Activated CD4-positive, alpha-beta T cell treated with anti-CD3 and anti-CD28 coated beads, Interleukin-2, Interleukin-6, amounts not matched to agents 100 ng/mL and 50 ng/mL, durations not matched to agents 16 hours and 8 hours (primary cell): ENCODE results near the gene COMMD10.

ENCODE experiments used
- DNase-seq: peaks from one replicate; pipeline ENCODE4 v3.0.0-alpha.2; 2020

COMMD10 gene

DNA sequence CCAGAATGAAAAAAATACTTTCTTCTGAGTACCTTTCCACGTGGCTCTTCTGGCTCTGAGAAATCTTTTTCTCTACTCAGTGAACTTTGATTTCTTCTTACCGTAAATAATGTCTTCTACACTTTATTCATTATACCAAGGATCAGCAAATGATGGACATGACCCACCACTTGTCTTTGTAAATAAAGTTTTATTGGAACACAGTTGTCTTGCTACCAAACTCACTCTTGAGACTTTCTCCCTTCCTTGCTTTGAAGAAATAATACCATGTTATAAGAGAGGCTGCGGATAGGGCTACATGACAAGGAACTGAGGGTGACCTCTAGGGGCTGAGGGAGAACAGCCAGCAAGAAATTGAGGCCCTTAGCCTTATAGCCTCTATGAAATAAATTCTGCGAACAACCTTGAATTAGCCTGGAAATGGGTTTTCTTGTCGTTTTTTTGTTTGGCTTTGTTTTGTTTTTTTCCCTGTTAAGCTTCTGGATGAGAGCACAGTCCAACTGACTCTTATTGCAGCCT lies 212.5 kb downstream of the COMMD10 start:
- no peak for DNase-seq

GRCh38 chr5:116299746-116300640 lies 215.2 kb downstream of the COMMD10 start:
- no peak for DNase-seq

GRCh38 chr5:116301110-116301509 lies 216.3 kb downstream of the COMMD10 start:
- no peak for DNase-seq

GRCh38 chr5:116303340-116303739 lies 218.5 kb downstream of the COMMD10 start:
- no peak for DNase-seq

DNA sequence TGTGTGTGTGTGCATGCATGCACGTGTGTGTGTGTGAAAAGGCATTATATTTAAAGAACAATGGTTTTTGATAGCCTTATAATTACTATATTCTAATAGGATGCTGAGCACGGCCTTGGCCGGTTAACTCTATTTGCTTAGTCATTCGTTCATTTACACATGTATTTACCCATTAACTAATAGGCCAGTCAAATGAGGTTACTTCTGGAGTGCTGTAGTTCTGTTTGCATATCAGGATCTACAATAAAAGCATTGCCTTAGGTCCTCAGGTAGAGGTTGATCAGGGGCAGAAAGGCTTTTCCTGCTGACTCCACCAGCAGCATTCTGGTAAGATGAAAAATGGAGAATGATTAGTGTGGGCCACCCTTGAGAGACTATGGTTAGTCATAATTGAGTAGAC lies 219.0 kb downstream of the COMMD10 start:
- no peak for DNase-seq

DNA sequence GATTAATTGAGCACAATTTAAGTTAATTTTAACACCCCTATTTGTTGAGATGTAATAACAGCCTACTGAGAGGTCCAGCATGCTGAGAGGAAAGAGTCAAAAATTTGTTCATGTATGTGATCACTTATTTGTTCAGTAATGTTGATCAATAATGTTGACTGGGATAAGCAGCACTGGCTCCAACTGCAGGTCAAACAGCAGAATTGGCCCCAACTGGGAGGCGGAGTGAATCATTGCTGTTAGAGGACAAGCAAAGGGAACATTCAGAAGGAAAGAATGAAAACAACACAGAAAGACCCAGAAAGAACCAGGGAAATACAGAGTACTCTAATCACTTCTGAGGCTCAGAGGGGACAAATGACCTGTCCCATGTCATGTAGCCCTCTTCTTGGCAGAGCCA lies 221.1 kb downstream of the COMMD10 start:
- DNase-seq: no peak

DNA sequence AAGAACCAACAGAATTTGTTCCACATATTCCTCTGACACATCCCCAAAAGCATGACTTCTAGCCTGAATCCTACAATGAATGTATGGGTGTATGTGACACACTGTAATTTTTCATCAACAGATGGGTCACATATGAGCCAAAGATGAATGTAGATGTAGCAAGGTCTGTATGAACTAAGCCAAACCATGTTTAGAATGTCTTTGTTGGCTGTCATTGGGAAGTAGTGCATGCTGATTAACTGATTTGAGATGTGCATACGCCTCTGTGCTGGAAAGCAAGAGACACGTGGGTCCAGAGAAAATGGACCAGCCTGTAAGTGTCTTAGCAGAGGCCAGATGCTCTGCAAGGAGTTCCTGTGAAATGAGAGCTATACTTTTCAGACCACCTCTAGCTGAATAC lies 222.0 kb downstream of the COMMD10 start:
- DNase-seq: no peak

DNA sequence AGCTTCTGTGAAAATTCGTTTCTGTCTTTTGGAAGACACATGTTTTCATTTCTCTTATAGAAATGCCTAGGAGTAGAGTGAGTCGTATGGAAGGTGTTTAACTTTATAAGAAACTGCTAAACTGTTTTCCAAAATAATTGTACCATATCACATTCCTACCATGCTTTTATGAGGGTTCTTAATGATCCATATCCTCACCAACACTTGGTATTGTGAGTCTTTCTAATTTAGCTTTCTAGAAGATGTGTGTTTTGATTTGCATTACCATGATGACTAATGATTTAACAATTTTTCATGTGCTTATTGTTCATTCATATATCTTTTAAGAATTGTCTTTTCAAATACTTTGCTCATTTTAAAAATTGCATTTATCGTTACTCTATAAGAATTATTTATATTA lies 223.6 kb downstream of the COMMD10 start:
- no peak for DNase-seq

DNA sequence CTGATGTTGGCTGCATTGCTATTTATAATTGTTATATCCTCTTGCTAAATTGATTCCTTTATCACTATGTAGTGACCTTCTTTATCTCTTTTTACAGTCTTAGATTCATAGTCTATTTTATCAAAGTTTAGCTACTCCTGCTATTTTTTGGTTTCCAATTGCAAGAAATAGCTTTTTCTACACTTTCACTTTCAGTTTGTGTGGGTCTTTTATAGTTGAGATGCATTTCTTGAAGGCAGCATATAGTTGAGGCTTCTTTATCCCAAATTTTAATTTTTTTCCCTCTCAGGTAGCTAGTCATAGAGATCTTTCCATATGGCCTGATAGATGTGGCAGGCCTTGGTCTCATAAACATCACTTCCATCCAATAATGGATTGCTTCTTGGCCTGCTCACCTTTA lies 228.5 kb downstream of the COMMD10 start:
- DNase-seq: no peak

- peak; percentile 2 for DNase-seq
Observed at GRCh38 chr5:116315531-116315930, 230.7 kb downstream of the COMMD10 start.

DNA sequence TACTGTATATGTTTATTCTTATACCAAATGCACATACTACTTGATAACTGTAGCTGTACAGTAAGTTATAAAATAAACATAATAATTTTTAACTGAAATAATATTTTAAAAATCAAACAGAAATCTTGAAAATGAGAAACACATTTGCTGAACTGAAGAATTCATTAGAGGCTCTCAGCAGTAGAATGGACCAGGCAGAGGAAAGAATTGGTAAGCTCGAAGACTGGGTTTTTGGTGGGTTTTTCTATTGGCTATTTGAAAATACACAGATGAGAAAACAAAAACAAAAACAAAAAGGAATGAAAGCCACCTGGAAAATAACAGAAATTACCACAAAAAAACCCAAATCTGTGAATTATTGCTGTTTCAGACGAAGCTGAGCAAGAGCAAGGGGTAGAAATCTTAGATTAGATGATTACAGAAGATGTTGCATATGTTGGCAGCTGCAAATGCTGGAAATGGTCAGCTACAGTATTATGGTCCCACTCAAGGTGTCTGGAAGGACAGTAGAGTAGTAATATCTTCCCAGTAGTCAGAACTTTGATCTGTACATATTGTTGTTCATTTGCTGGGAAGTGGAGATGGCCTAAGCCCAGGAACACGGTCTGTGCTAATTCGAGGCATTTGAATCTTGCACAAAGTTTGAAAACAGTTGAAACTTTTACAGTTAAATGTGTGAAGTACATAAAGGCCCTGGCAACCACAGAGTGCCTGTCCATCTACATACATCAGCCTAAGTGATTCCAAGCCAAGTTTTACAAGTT lies 233.4 kb downstream of the COMMD10 start:
- DNase-seq: no peak

- DNase-seq: no peak
Observed at GRCh38 chr5:116320486-116320885, 235.7 kb downstream of the COMMD10 start.

GRCh38 chr5:116329503-116329902 lies 244.7 kb downstream of the COMMD10 start:
- DNase-seq: no peak

- no peak for DNase-seq
Observed at GRCh38 chr5:116340799-116341198, 256.0 kb downstream of the COMMD10 start.
